ENCODE measurements around the gene CCT5. TPM values are rescaled to one million over a fixed set of nuclear protein-coding genes. Genes with fewer than 3 reads are reported as not detected.
"Not testable (repeated sequence)": the region's sequence is repeated elsewhere in the genome, so short reads cannot be mapped to it uniquely, and the experiment has no call there.

Gene CCT5
- total RNA-seq, 1 experiment from 2014 or later: 548 TPM

- Mint-ChIP-seq H3K9me3 (no peaks in the 10 kb centered on the region), H3K36me3 (peaks cover 27% of the 10 kb centered on the region), H3K4me1 (peaks cover 3% of the 10 kb centered on the region), H3K27me3 (ENCODE audit: low read depth) (no peaks in the 10 kb centered on the region), H3K4me3 (no peak overlapping the region), H3K27ac (no peak overlapping the region)
- peak; percentile 88 for DNase-seq (ENCODE audit: low spot score)
- ChIA-PET POLR2A (interaction anchor here (1.2 kb wide), 1 partner anchor 69 kb away, joined by 3 read pairs; the partner anchor contains the start of gene MARCHF6), CTCF (interaction anchor here (0.6 to 1.9 kb wide), 46 partner anchors 8 to 510 kb away, joined by 3 to 38 read pairs (median 5); partner anchors contain the start of genes ATPSCKMT, CCT5, MARCHF6 and ROPN1L)
- TF ChIP-seq PRDM15 (CRISPR knock-in tag; IDR thresholded peaks at IDR 0.05) (no peak), OVOL2 (CRISPR knock-in tag; IDR thresholded peaks at IDR 0.05; ENCODE audit: borderline replicate concordance) (no peak), ZNF532 (CRISPR knock-in tag; IDR thresholded peaks at IDR 0.05; ENCODE audit: borderline replicate concordance) (no peak), ESRRA (CRISPR knock-in tag; IDR thresholded peaks at IDR 0.05; ENCODE audit: borderline replicate concordance) (no peak), MAX (CRISPR knock-in tag; IDR thresholded peaks at IDR 0.05) (peak; percentile 54; the same call in 1 of the 2 replicates), NR3C1 (CRISPR knock-in tag; conservative IDR thresholded peaks at IDR 0.05; ENCODE audit: low read depth) (no peak), MYBL2 (CRISPR knock-in tag; IDR thresholded peaks at IDR 0.05) (no peak), PRRX2 (CRISPR knock-in tag; IDR thresholded peaks at IDR 0.05) (0 out of 2 replicates have a peak, but pooled peaks have one; percentile 74), MLX (CRISPR knock-in tag; IDR thresholded peaks at IDR 0.05) (no peak), ZNF138 (CRISPR knock-in tag; conservative IDR thresholded peaks at IDR 0.05) (no peak), NR1H2 (CRISPR knock-in tag; IDR thresholded peaks at IDR 0.05) (no peak), CTCF (IDR thresholded peaks at IDR 0.05) (peak; percentile 95)
- TF ChIP-seq, protein P1, sequence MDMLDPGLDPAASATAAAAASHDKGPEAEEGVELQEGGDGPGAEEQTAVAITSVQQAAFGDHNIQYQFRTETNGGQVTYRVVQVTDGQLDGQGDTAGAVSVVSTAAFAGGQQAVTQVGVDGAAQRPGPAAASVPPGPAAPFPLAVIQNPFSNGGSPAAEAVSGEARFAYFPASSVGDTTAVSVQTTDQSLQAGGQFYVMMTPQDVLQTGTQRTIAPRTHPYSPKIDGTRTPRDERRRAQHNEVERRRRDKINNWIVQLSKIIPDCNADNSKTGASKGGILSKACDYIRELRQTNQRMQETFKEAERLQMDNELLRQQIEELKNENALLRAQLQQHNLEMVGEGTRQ (CRISPR knock-in tag; IDR thresholded peaks at IDR 0.05): no peak
- peak; percentile 98 for ATAC-seq
These were observed 34.0 kb downstream of the CCT5 start for GRCh38 chr5:10283927-10284635.

DNA sequence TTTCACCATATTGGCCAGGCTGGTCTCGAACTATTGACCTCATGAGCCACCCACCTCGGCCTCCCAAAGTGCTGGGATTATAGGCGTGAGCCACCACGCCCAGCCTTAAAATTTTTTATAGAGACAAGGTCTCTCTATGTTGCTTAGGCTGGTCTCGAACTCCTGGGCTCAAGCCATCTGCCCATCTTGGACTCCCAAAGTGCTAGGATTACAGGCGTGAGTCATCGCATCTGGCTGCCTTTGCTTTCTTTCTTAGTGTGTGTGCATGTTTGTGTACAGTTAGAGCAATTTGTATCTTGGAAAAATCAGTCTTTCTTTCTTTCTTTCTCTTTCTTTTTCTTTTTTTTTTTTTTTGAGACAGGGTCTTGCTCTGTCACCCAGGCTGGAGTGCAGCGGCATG is 35.3 kb downstream of the CCT5 start:
- H3K4me3 Mint-ChIP-seq; H3K27me3 Mint-ChIP-seq (ENCODE audit: low read depth); DNase-seq (ENCODE audit: low spot score); ATAC-seq; H3K27ac Mint-ChIP-seq; H3K4me1 Mint-ChIP-seq; H3K9me3 Mint-ChIP-seq: not testable (repeated sequence)
- ChIA-PET CTCF (interaction anchor here (1.2 kb wide), 1 partner anchor 139 kb away, joined by 3 read pairs; no protein-coding TSS in a partner anchor), POLR2A (interaction anchor here (0.7 kb wide), 1 partner anchor 19 kb away, joined by 3 read pairs; no protein-coding TSS in a partner anchor)
- H3K36me3 Mint-ChIP-seq: peaks cover 29% of the 10 kb centered on the region

Data from WTC11 (cell line).